Hematopoietic multipotent progenitor cell treated with erythropoietin and hydrocortisone succinate and interleukin-3 and kit ligand, for 8 days (in vitro differentiated cells): ENCODE measurements around the gene TBL1Y.
A peak's percentile ranks its signal among the peaks of the same experiment; 100 is the strongest.
"Not testable (repeated sequence)": the region's sequence is repeated elsewhere in the genome, so short reads cannot be mapped to it uniquely, and the experiment has no call there.

Experiments used
- DNase-seq: peaks from one replicate; pipeline ENCODE4 v3.0.0-alpha.2; 2015

TBL1Y gene

GRCh38 chrY:6910372-6911252 is at the start of gene TBL1Y:
TBL1Y (plus strand) TSS chrY:6910697; CDS start chrY:7025085, 114,388 bp downstream.
- DNase-seq: no peak

DNA sequence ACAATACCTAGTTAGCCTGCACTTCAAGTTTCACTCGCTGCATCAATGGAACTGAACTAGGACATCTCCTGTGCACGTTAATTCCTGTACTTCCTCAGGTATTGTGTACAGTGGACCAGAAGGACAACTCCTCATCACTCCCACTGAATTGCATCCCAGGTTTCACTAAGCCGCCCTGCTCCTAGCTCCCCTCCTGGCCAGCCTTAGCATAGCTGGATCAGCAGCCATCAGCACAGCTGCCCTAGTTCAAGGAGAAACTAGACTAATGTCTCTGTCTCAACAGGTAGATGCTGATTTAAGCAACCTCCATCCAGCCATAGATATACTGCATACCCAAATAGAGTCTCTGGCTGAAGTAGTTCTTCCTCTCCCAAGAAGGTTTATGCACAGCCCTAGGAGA is 16.0 kb upstream of the TBL1Y start:
- no peak for DNase-seq

DNA sequence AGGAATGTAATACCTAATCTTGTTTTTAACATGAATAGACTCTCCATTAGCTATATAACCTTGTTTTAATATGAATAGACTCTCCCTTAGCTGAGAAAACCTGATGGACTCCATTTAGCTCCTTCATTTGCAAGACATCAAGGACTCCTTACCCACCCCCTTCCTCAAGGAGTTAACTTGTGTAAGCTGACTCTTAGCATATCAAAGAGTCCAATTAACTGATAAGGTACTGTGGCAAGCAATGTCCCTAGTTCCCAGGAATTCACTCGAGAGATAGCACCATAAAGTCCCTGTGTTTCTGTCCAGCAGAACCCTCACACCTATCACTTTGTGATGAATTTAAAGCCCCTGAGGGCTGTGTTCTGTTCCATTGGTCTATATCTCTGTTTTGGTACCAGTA is 15.3 kb upstream of the TBL1Y start:
- no peak for DNase-seq

DNA sequence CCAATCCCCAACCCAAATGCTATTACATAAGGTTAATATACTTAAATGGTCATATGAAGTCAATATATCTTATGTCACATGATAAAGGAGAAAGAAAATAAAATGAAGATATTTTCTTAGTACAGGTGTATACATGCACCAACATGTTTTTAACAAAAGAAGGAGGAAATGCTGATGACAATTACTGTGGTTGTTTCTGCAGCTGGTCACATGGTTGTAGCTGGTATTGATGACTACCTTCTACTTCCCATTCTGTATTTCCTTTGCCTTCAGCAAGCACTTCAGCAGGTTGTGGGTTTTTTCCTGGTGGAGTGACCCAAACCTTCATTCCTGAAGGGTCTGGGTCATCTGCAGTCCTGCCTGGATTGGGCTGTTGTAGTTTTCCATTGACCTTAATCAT is 8.4 kb upstream of the TBL1Y start:
- DNase-seq: not testable (repeated sequence)

DNA sequence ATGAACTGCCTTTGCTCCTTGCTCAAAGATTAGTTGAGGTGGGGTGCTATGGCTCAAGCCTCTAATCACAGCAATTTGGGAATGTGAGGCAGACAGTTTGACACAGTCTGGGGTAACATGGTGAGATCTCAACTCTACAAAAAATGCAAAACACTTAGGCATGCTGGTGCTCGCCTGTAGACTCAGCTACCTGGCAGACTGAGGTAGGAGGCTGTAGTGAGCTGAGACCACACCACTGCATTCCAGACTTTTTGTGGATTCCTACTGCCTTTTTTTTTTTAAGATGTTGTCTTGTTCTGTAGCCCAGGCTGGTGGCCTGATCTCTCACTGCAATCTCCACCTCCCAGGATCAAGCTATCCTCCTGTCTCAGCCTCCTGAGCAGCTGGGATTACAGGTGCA is 2.9 kb upstream of the TBL1Y start:
- no peak for DNase-seq

- not testable (repeated sequence) for DNase-seq
These were observed 2.5 kb upstream of the TBL1Y start for GRCh38 chrY:6908021-6908420.

DNA sequence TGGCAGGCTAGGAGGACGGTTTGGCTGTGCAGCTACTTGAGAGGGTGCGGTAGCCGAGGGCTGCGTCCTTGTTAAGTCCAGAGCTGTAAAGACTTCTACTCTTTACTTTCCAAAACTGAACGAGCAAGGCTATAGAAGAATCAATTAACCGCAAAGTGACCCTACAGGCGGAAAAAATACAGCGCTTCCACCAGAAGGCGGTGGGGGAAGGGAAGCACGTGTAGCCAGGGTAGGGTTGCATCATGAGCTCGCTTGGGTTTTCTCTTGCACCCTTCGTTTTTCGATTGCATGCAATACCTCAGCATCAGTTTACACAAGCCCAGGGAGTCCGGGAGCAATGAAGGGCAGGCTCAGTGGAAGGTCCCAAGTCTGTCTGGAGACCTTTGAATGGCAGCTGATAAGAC is 1.4 kb upstream of the TBL1Y start:
- DNase-seq: peak; percentile 2

DNA sequence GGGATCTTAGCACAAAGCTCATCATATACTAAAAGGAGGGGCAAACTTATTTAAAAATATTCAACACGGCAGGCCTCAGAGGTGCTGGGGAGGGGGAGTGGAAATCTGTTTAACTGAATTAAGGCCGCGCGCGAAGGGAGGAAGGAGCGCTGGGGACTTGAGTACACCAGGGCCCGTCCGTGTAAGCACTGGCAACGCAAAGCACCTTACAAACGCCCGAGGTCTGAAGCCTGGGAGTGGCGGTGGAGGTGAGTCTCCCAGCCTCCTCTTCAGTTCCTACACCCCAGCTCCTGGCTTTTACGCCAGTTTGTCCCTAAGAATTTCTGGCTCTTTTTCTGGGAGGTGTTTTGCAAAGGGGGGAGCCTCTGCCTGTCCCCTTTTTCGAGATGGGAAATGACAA is 641 bp upstream of the TBL1Y start:
- no peak for DNase-seq

- DNase-seq: no peak
These were observed 870 bp downstream of the TBL1Y start, which contains the start of gene AMELY for GRCh38 chrY:6911253-6911881. AMELY (minus strand) TSS chrY:6911752; CDS start chrY:6872608, 39,144 bp downstream.

GRCh38 chrY:6913362-6913761 is 2.9 kb downstream of the TBL1Y start:
- no peak for DNase-seq

DNA sequence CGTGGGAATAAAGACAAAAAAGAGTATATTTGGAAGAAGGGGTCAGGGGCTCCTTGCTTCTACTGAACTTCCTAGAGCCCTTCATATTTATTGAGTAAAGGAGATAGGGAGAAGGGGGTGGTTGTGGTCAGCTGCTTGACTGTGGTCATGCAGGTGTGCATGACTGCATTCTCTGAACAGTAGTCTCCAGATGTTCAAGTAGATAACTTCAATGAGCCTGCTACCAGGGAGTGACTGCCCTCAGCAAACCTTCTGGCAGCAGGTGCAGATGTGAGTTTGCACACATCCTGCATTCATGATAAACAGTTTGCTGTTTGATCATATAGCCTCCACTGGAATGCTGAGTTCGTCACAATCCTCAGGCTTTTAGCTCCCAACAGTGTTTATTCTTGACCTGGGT is 10.6 kb downstream of the TBL1Y start:
- no peak for DNase-seq

DNA sequence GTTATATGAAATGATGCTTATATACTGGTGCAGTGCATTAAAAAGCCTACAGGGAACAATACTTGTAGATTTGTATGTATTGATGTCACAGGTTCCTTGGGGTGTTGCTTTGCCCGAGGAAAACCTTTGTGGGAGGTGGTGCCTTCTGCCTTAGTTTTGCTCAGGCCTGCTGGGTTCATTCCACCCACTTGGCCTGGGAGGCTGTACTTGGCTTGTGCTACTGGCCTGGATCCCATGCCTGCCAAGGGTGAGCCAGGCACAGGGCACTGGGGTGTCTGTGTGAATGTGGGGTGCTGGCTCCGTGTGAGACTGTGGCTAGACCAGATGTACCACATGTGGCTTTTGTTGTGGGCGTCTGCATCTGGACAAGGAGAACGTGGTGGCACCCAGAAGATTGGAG is 17.8 kb downstream of the TBL1Y start:
- no peak for DNase-seq

- DNase-seq: no peak
These were observed 18.7 kb downstream of the TBL1Y start for GRCh38 chrY:6929237-6929636.

DNA sequence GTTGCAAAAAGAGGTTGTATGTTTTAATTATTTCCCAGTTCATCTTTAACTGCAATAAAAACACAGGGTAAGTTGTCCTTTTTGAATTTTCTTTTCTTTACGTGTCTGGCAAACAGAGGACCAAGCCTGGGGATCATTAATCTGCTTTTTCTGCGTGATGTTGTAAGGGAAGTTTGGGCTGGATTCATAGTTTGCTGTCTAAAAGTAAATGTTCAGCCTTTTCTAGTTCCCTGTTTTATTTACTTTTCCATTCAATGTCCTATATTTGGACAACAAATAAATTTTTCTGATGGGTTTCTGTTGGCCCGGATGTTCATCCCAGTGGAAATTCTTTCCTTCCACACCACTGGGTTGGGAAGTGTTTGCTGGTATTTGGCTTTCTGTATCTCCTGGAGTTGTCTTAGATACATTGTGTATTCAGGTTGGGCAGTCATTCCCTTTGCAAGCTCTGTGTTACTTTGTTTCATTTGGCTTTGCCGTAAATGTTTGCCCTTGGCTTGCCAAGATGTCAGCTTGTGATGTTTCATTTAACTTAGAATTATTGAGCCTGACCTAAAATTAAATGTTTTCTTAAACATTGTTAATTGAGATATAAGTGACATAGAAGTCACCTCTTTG is 21.4 kb downstream of the TBL1Y start:
- no peak for DNase-seq

DNA sequence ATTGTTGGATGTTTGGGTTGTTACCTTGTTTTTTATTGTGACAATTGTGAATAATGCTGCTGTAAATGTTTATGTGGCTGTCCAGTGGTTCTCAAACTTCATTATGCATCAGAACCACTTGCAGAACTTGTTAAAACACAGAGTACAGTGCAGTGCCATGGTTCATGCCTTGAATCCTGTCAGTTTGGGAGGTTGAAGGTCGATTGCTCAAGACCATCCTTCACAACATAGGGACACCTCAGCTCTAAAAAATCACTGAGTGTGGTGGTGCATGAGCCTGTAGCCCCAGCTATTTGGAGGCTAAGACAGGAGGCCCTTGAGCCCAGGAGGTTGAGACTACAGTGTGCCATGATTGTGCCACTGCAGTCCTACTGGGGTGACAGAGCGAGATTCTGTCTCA is 25.0 kb downstream of the TBL1Y start:
- no peak for DNase-seq

GRCh38 chrY:6947695-6948094 is 37.2 kb downstream of the TBL1Y start:
- DNase-seq: no peak

DNA sequence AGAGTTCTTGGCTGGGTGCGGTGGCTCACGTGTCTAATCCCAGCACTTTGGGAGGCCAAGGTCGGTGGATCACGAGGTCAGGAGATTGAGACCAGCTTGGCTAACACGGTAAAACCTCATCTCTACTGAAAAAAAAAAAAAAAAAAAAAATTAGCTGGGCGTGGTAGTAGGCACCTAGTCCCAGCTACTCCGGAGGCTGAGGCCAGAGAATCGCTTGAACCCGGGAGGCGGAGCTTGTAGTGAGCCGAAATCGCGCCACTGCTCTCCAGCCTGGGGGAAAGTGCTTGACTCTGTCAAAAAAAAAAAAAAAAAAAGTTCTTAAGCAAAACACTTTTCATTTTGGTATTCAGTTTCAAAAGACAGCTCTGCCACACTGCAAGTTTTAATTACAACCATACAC is 37.9 kb downstream of the TBL1Y start:
- no peak for DNase-seq

DNA sequence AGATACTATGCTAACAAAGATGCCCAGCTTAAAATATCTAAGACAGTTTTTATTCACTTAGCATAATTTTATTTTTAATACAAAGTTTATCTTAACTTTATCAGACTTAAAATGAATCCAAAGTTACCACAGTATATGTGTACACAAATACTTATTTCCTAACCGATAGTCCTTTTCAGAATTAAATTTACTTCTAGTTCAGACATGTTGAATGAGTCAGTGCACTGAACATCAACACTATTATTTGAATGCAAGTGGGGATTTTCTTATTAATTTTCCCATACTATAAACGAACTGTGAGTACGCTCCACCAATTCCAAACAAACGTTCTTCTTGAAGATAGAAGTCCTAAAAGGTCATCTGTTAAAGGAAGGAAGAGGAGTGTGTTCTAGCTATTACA is 39.5 kb downstream of the TBL1Y start:
- DNase-seq: no peak

GRCh38 chrY:6964732-6965131 is 54.2 kb downstream of the TBL1Y start:
- DNase-seq: peak; percentile 86

DNA sequence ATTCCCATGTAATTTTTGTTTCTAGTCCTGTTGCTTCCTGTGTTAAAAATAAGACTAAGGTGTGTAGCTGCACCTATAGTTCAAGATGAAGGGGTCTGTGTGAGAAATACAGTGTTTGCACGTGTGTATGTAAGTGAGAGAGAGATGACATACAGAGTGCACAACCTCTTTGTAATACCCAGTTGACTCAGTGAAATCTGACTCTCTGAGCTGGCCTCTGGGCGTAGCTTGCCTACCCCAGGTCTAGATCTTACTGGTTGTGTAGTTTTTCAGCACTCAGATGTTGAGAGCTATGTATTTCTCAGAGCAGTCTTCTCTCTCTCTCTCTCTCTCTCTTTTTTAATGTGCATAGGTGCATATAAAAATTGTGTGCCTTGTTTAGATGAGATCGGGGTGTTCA is 56.0 kb downstream of the TBL1Y start:
- no peak for DNase-seq

GRCh38 chrY:6967736-6968135 is 57.2 kb downstream of the TBL1Y start:
- no peak for DNase-seq

GRCh38 chrY:6968191-6968590 is 57.7 kb downstream of the TBL1Y start:
- DNase-seq: no peak

- no peak for DNase-seq
These were observed 61.9 kb downstream of the TBL1Y start for GRCh38 chrY:6972271-6972887.

- DNase-seq: no peak
These were observed 64.5 kb downstream of the TBL1Y start for GRCh38 chrY:6974971-6975370.
